Measurements from ENCODE around the gene FRYL.

DNA sequence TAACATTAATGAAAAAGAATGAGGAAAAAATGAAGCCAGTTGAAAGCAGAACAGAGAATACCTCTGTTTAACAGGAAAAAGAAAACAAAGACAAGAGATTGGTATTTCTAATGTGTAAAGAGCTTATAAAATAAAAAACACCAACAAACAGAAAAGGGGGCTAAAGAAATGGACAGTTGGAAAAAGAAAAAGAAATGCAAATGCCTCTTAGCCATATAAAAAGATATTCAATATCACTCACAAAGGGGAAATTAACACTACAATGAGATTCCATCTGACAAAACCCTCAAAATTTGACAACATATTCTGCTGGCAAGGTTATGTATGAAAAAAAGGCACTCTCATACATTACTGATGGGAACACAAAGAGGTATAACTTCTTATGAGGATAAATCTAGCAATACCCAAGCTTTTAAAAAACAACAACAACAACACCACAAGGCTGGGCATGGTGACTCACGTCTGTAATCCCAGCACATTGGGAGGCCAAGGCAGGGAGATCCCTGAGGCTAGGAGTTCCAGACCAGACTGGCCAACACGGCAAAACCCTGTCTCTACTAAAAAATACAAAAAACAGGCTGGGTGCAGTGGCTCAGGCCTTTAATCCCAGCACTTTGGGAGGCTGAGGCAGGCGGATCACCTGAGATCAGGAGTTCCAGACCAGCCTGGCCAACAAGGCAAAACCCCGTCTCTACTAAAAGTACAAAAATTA is 75.8 kb downstream of the FRYL start:
- TF ChIP-seq, protein P1, sequence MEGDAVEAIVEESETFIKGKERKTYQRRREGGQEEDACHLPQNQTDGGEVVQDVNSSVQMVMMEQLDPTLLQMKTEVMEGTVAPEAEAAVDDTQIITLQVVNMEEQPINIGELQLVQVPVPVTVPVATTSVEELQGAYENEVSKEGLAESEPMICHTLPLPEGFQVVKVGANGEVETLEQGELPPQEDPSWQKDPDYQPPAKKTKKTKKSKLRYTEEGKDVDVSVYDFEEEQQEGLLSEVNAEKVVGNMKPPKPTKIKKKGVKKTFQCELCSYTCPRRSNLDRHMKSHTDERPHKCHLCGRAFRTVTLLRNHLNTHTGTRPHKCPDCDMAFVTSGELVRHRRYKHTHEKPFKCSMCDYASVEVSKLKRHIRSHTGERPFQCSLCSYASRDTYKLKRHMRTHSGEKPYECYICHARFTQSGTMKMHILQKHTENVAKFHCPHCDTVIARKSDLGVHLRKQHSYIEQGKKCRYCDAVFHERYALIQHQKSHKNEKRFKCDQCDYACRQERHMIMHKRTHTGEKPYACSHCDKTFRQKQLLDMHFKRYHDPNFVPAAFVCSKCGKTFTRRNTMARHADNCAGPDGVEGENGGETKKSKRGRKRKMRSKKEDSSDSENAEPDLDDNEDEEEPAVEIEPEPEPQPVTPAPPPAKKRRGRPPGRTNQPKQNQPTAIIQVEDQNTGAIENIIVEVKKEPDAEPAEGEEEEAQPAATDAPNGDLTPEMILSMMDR (IDR thresholded peaks at IDR 0.05): no peak
- TF ChIP-seq POLR2A (IDR thresholded peaks at IDR 0.05): no peak

All from lower leg skin (tissue), 3 donors.